PFSK-1 (cell line): Measurements from ENCODE around the gene SCYGR6.

Source experiments
- SIN3A ChIP-seq: IDR thresholded peaks from 2 replicates; pipeline ENCODE4 v1.6.1; 2012; ENCODE audit warnings: mild to moderate bottlenecking, low read length, moderate library complexity, borderline replicate concordance; ENCODE audit not compliant: insufficient read depth
- TAF1 ChIP-seq: IDR thresholded peaks from 2 replicates; pipeline ENCODE4 v1.6.1; 2012; ENCODE audit warnings: low read length, control low read depth, borderline replicate concordance; ENCODE audit not compliant: insufficient read depth

DNA sequence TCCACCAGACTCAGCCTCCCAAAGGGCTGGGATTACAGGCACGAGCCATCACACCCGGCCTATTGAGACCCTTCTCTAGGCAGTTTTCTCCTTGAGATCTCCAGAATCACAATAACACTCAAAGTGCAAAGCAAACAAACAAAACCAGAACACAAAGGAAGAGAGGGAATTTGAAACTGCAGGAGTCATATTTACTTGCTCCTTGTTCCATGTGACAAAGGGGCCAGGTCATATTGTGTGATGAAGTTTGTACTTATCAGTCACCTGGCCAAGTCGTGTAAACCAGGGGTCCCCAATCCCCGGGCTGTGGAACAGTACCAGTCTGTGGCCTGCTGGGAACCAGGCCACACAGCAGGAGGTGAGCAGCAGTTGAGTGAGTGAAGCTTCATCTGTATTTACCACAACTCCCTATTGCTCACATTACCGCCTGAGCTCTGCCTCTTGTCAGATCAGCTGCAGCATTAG lies 47.7 kb upstream of the SCYGR6 start:
- TF ChIP-seq SIN3A (no peak), TAF1 (no peak)
